Activated naive CD4-positive, alpha-beta T cell treated with anti-CD3 and anti-CD28 coated beads, Interleukin-2, amount 50 U/mL, for 24 hours (primary cell): ENCODE results near the gene KLHL3.

ENCODE experiments used
- H3K27ac Mint-ChIP-seq: one replicate; pipeline ENCODE4 v1.8.0; 2021; ENCODE audit warnings: mild to moderate bottlenecking, mixed read lengths
- H3K27me3 Mint-ChIP-seq: one replicate; pipeline ENCODE4 v1.8.0; 2021; ENCODE audit warnings: mixed read lengths
- H3K36me3 Mint-ChIP-seq: one replicate; pipeline ENCODE4 v1.8.0; 2021; ENCODE audit warnings: mixed read lengths
- H3K4me1 Mint-ChIP-seq: one replicate; pipeline ENCODE4 v1.8.0; 2021; ENCODE audit warnings: mixed read lengths
- H3K4me3 Mint-ChIP-seq: one replicate; pipeline ENCODE4 v1.8.0; 2021; ENCODE audit warnings: mild to moderate bottlenecking, mixed read lengths
- H3K9me3 Mint-ChIP-seq: one replicate; pipeline ENCODE4 v1.8.0; 2021; ENCODE audit warnings: mixed read lengths

The KLHL3 gene

GRCh38 chr5:137699336-137700281 lies 36.3 kb downstream of the KLHL3 start:
- peak overlapping the region; percentile 77 for H3K27ac Mint-ChIP-seq

GRCh38 chr5:137696481-137696880 lies 39.4 kb downstream of the KLHL3 start:
- peaks cover 12% of the 10 kb centered on the region for H3K36me3 Mint-ChIP-seq
- peaks cover 4% of the 10 kb centered on the region for H3K9me3 Mint-ChIP-seq
- peak overlapping the region; percentile 75 for H3K4me3 Mint-ChIP-seq
- H3K27ac Mint-ChIP-seq, result peak overlapping the region; percentile 94
- peaks cover 72% of the 10 kb centered on the region for H3K4me1 Mint-ChIP-seq
- no peaks in the 10 kb centered on the region for H3K27me3 Mint-ChIP-seq

More at GRCh38 chr5:137699336-137700281, 36.3 kb downstream of the KLHL3 start:
- Mint-ChIP-seq H3K9me3 (peaks cover 4% of the 10 kb centered on the region), H3K27me3 (no peaks in the 10 kb centered on the region), H3K4me1 (peaks cover 58% of the 10 kb centered on the region), H3K36me3 (peaks cover 16% of the 10 kb centered on the region), H3K4me3 (no peak overlapping the region)

- peaks cover 4% of the 10 kb centered on the region for H3K9me3 Mint-ChIP-seq
- peak overlapping the region; percentile 75 for H3K4me3 Mint-ChIP-seq
- H3K27me3 Mint-ChIP-seq, result no peaks in the 10 kb centered on the region
- H3K4me1 Mint-ChIP-seq, result peaks cover 72% of the 10 kb centered on the region
- peaks cover 13% of the 10 kb centered on the region for H3K36me3 Mint-ChIP-seq
- H3K27ac Mint-ChIP-seq, result peak overlapping the region; percentile 94
Observed at GRCh38 chr5:137695651-137696428, 40.0 kb downstream of the KLHL3 start.

DNA sequence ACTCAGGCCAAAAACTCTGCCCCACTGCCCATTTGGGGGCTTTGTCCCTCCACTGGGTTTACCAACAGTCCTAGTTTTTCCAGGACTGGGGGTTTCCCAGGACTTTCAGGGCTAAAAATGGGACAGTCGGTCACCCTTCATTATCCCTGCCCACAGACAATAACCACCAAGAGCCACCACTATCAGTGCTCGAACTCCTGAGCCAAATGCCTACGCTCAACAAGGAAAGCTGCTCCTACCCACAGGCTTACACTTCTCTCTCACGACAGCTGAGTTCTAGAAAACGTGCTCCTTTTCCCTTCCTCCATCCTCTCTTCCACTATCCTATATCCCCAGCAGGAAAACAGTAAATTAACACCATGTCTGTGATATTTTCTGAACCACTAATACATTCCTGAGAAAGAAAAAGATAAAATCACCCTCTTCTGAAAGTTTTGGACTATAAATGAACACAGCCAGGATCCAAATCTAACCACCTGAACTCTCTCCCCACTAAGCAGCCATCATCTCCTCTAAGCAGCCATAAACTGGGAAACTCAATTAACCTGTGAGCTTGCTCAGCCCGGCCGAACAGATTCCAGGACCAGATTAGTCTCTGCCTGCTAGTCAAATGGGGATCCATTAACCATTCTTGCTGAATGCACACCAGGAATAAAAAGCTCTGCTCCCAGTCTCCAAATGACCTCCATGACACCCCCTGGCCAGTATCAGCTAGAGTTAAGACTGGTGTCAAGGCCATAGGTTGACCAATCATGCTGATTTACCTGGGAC lies 41.8 kb downstream of the KLHL3 start:
- Mint-ChIP-seq H3K9me3 (peaks cover 4% of the 10 kb centered on the region), H3K36me3 (peaks cover 17% of the 10 kb centered on the region), H3K4me3 (no peak overlapping the region), H3K4me1 (peaks cover 62% of the 10 kb centered on the region), H3K27me3 (no peaks in the 10 kb centered on the region), H3K27ac (peak overlapping the region; percentile 90)

DNA sequence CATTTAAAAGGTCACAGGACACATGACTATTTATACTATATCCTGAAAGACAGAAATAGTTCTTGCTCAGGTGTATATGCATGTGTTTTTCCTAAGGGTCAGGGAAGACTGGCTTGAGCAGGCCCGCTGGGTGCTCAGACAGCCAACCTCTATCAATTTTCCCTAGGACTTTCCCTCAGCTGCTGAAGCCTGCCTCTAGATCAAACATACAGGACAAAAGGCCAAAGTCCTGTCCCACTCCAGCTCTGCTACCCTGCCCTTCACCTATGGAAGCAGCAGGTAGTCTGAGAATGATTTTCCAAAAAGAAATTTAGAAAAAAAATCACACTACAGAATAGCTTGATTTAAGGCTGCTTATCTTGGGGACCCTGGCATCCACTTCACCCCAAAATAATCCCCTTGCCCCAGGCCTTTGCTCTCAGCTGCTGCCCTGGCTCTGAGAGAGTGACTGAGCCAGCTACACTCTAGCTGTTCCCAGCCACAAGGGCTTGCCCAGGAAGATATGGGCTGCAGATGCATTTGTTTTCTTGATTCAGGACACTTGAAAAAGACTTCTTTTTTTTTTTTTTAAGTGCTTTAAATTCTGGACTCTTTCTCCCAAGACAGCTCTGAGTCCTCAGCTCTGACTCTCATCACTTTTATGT lies 42.5 kb downstream of the KLHL3 start:
- Mint-ChIP-seq H3K27ac (peak overlapping the region; percentile 1), H3K27me3 (no peaks in the 10 kb centered on the region), H3K4me1 (peaks cover 55% of the 10 kb centered on the region), H3K4me3 (no peak overlapping the region), H3K36me3 (peaks cover 19% of the 10 kb centered on the region), H3K9me3 (peaks cover 4% of the 10 kb centered on the region)

DNA sequence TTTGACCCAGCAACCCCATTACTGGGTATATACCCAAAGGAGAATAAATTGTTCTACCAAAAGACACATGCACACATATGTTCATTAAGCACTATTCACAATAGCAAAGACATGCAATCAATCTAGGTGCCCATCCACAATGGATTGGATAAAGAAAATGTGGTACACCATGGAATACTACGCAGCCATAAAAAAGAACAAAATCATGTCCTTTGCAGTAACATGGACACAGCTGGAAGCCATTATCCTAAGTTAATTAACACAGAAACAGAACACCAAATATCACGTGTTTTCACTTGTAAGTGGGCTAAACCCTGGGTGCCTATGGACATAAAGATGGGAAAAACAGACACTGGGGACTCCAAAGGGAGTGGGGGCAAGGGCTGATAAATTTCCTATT lies 46.6 kb downstream of the KLHL3 start:
- no peaks in the 10 kb centered on the region for H3K27me3 Mint-ChIP-seq
- H3K9me3 Mint-ChIP-seq, result no peaks in the 10 kb centered on the region
- H3K27ac Mint-ChIP-seq, result no peak overlapping the region
- peaks cover 16% of the 10 kb centered on the region for H3K36me3 Mint-ChIP-seq
- H3K4me3 Mint-ChIP-seq, result no peak overlapping the region
- peaks cover 14% of the 10 kb centered on the region for H3K4me1 Mint-ChIP-seq

DNA sequence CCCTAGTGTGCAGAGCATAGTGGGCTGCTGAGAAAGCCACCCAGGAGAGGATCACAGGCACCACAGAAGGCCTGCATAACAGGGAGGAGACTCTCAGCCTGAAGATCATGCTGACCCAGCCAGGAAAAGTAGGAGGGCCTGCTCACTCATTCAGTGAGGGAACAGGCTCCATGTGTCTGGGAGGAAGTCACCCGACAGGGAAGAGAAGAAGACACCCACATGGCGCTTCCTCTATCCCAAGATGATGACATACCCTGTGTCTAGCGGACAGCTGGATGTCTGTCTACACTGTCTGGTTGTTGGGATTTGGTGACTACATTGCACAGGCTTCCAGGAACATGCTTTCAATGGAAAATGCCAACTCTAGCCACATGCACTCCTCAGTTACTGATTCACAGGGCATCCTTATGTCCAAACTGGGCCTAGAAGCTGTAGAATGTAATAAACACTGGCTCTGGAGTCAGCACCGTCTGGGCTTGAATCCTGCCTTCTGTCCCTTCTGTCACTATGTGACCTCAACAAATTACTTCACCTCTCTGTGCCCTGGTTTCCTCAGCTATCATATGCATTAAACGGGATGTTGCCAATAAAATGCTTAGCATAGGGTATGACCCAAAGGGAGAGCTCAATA lies 47.6 kb downstream of the KLHL3 start:
- Mint-ChIP-seq H3K27me3 (no peaks in the 10 kb centered on the region), H3K27ac (peak overlapping the region; percentile 9), H3K4me1 (peaks cover 5% of the 10 kb centered on the region), H3K4me3 (no peak overlapping the region), H3K36me3 (peaks cover 20% of the 10 kb centered on the region), H3K9me3 (no peaks in the 10 kb centered on the region)

GRCh38 chr5:137684761-137685160 lies 51.1 kb downstream of the KLHL3 start:
- Mint-ChIP-seq H3K4me1 (no peaks in the 10 kb centered on the region), H3K36me3 (peaks cover 19% of the 10 kb centered on the region), H3K27me3 (no peaks in the 10 kb centered on the region), H3K4me3 (no peak overlapping the region), H3K27ac (no peak overlapping the region), H3K9me3 (no peaks in the 10 kb centered on the region)

- Mint-ChIP-seq H3K27me3 (no peaks in the 10 kb centered on the region), H3K9me3 (no peaks in the 10 kb centered on the region), H3K36me3 (peaks cover 16% of the 10 kb centered on the region), H3K4me1 (no peaks in the 10 kb centered on the region), H3K27ac (no peak overlapping the region), H3K4me3 (no peak overlapping the region)
Observed at GRCh38 chr5:137681191-137681590, 54.7 kb downstream of the KLHL3 start.

DNA sequence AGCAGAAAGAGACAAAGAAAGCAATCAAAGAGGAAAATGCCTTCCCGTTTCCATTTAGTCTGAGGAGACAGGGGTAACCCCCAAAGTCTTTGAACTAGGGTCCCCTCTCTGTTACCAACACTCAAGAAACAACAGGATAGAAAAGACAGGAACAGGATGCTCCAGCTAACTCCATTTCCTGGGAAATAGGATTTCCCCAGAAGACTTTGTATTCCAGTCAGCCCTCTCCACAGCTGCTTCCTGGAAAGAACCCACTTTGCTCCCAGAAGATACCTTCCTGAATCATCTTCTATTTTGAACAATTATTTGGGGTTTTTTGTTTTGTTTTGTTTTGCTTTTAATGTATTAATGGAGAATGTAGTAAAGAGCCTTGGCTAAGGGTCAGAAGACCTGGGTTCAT lies 56.0 kb downstream of the KLHL3 start:
- H3K4me1 Mint-ChIP-seq, result no peaks in the 10 kb centered on the region
- no peak overlapping the region for H3K27ac Mint-ChIP-seq
- no peaks in the 10 kb centered on the region for H3K27me3 Mint-ChIP-seq
- H3K36me3 Mint-ChIP-seq, result peaks cover 18% of the 10 kb centered on the region
- H3K9me3 Mint-ChIP-seq, result no peaks in the 10 kb centered on the region
- H3K4me3 Mint-ChIP-seq, result no peak overlapping the region

GRCh38 chr5:137679195-137679594 lies 56.7 kb downstream of the KLHL3 start:
- Mint-ChIP-seq H3K4me1 (no peaks in the 10 kb centered on the region), H3K27me3 (no peaks in the 10 kb centered on the region), H3K27ac (no peak overlapping the region), H3K9me3 (no peaks in the 10 kb centered on the region), H3K36me3 (peaks cover 18% of the 10 kb centered on the region), H3K4me3 (no peak overlapping the region)

DNA sequence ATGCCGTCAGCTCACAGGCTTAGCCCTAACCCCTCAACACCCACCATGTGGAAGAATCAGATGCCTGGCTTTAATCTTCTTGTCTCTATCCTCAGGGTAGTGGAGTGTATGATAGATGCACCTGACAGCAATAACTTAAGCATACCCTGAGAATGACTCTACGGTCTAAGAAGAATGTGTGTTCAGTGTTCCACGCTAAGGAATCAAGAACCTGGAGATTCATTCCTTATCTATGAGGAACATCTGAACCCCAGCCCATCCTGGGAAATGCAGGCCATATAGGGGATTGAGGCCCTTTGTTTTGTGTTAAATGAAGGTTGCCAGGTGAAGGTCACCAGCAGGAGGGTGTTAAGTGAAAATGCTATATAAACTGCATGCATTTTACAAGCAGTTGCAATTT lies 63.0 kb downstream of the KLHL3 start:
- Mint-ChIP-seq H3K36me3 (peaks cover 16% of the 10 kb centered on the region), H3K27me3 (no peaks in the 10 kb centered on the region), H3K9me3 (no peaks in the 10 kb centered on the region), H3K4me1 (peaks cover under 1% of the 10 kb centered on the region), H3K27ac (no peak overlapping the region), H3K4me3 (no peak overlapping the region)

DNA sequence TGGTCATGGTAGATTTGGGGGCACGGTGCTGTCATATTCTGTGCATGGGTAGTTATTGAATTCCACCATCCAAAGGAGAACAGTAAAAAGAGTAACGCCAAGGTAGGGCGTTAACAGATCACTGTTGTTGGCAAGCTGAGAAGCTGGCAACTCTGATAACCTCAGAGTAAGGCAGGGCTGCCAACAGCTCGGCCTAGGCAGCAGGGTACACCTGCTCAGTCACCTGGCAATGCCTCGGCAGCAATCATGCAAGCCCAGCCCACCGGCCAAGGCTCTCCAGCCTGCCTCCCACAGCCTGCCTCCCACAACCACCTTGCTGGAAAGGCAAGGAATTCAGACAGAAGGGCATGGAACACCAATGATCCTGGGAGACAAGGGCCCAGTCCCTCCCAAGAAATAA lies 63.9 kb downstream of the KLHL3 start:
- Mint-ChIP-seq H3K36me3 (peaks cover 13% of the 10 kb centered on the region), H3K9me3 (no peaks in the 10 kb centered on the region), H3K27me3 (no peaks in the 10 kb centered on the region), H3K4me3 (no peak overlapping the region), H3K4me1 (peaks cover 7% of the 10 kb centered on the region), H3K27ac (no peak overlapping the region)

GRCh38 chr5:137669811-137670210 lies 66.1 kb downstream of the KLHL3 start:
- Mint-ChIP-seq H3K4me1 (peaks cover 28% of the 10 kb centered on the region), H3K9me3 (no peaks in the 10 kb centered on the region), H3K4me3 (no peak overlapping the region), H3K36me3 (peaks cover 5% of the 10 kb centered on the region), H3K27me3 (no peaks in the 10 kb centered on the region), H3K27ac (no peak overlapping the region)

- Mint-ChIP-seq H3K4me1 (peaks cover 28% of the 10 kb centered on the region), H3K27ac (peak overlapping the region; percentile 31), H3K4me3 (no peak overlapping the region), H3K9me3 (no peaks in the 10 kb centered on the region), H3K27me3 (no peaks in the 10 kb centered on the region), H3K36me3 (peaks cover 5% of the 10 kb centered on the region)
Observed at GRCh38 chr5:137668637-137669036, 67.3 kb downstream of the KLHL3 start.
